NCI-H2171 (cell line): Measurements from ENCODE around the gene SAP30.

Experiments used
- DNase-seq: peaks from one replicate; lab custom pipeline; 2025; lab: John Stamatoyannopoulos, UW

Gene SAP30

GRCh38 chr4:173367946-173368345, 2.8 kb upstream of the SAP30 start:
- no peak for DNase-seq

- no peak for DNase-seq
Measured at GRCh38 chr4:173370130-173370476, 651 bp upstream of the SAP30 start.

GRCh38 chr4:173371292-173372192, 788 bp downstream of the SAP30 start:
- peak; percentile 24 for DNase-seq

- no peak for DNase-seq
Measured at GRCh38 chr4:173374588-173374987, 3.8 kb downstream of the SAP30 start.

GRCh38 chr4:173379929-173380328, 9.2 kb downstream of the SAP30 start:
- DNase-seq = no peak

GRCh38 chr4:173380987-173381386, 10.2 kb downstream of the SAP30 start:
- DNase-seq = no peak

- DNase-seq = no peak
Measured at GRCh38 chr4:173381610-173382009, 10.9 kb downstream of the SAP30 start.

GRCh38 chr4:173382349-173382748, 11.6 kb downstream of the SAP30 start:
- DNase-seq = no peak

GRCh38 chr4:173386751-173387150, 16.0 kb downstream of the SAP30 start:
- no peak for DNase-seq

GRCh38 chr4:173391701-173392100, 20.9 kb downstream of the SAP30 start:
- no peak for DNase-seq

GRCh38 chr4:173397604-173398003, 26.9 kb downstream of the SAP30 start:
- DNase-seq = no peak

- DNase-seq = no peak
Measured at GRCh38 chr4:173398220-173398619, 27.5 kb downstream of the SAP30 start.

- no peak for DNase-seq
Measured at GRCh38 chr4:173398779-173399415, 28.1 kb downstream of the SAP30 start, which contains the start of gene SCRG1. TSS of gene SCRG1 (minus strand) at chr4:173399116. CDS start at chr4:173391414, 7,702 bp downstream.

- no peak for DNase-seq
Measured at GRCh38 chr4:173401063-173401462, 30.3 kb downstream of the SAP30 start.

GRCh38 chr4:173403051-173403450, 32.3 kb downstream of the SAP30 start:
- no peak for DNase-seq

GRCh38 chr4:173404296-173404865, 33.6 kb downstream of the SAP30 start:
- no peak for DNase-seq

- no peak for DNase-seq
Measured at GRCh38 chr4:173405840-173406606, 35.3 kb downstream of the SAP30 start.

GRCh38 chr4:173410079-173410478, 39.3 kb downstream of the SAP30 start:
- no peak for DNase-seq

GRCh38 chr4:173411106-173411693, 40.4 kb downstream of the SAP30 start:
- no peak for DNase-seq

- DNase-seq = peak; percentile 5
Measured at GRCh38 chr4:173413036-173413435, 42.3 kb downstream of the SAP30 start.

- no peak for DNase-seq
Measured at GRCh38 chr4:173414456-173414855, 43.7 kb downstream of the SAP30 start.

- no peak for DNase-seq
Measured at GRCh38 chr4:173415092-173415491, 44.3 kb downstream of the SAP30 start.
